ENCODE results near the gene TP53.

Gene TP53

DNA sequence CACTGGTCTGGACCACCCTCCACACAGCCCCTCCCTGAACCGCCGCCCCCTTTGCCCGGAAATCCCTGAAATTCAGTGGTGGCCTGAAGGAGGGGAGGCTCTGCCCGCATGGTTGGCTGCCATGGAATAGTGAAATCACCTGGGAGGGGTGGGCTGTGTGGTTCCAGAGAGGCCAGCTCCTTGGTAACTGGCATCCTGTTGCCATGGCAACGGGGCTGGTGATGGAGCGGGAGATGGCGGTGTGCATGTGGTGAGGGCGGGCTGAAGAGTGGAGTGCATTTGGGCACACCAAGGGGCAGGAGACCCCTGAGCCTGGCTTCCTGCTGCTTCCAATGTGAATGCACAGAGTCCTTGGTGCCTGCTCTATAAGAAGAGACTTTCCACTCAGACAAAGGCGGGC is 20.2 kb upstream of the TP53 start:
- DNase-seq (ENCODE audit: low spot score) (no peak), FAIRE-seq (no peak)

DNA sequence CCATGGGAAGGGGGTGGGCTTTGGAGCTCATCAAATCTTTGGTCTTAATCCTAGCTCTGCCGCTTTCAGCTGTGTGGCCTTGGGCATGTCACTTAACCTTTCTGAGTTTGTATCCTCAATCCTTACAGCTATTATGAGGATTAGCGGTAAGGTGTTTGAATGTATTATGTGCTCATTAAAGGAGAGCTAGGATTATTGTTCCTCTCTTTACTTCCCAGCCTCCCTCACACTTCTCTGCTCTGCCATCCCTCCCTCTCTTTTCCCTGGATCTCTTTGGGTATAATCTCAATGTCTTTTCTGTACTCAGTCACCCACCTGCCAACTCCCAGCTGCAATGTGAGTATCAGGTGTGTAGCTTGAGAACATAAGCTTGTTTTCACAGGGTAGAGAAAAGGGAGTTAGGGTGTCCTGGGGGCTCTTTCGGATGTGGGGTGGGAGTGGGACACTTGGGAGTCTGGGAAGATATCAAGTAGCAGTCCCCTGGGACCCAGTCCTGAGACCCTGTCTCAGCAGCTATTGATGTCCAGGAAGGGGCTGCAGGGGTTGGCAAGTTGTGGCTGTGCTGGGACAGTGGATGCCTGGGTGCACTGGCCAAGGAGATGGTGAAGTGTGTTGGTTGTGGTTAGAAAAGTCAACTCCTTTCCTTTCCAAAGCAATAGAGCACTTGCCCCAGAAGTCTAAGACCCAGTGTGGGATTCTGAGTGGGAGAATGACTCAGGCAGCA is 19.5 kb upstream of the TP53 start:
- DNase-seq (ENCODE audit: low spot score) = no peak
- no peak for FAIRE-seq

DNA sequence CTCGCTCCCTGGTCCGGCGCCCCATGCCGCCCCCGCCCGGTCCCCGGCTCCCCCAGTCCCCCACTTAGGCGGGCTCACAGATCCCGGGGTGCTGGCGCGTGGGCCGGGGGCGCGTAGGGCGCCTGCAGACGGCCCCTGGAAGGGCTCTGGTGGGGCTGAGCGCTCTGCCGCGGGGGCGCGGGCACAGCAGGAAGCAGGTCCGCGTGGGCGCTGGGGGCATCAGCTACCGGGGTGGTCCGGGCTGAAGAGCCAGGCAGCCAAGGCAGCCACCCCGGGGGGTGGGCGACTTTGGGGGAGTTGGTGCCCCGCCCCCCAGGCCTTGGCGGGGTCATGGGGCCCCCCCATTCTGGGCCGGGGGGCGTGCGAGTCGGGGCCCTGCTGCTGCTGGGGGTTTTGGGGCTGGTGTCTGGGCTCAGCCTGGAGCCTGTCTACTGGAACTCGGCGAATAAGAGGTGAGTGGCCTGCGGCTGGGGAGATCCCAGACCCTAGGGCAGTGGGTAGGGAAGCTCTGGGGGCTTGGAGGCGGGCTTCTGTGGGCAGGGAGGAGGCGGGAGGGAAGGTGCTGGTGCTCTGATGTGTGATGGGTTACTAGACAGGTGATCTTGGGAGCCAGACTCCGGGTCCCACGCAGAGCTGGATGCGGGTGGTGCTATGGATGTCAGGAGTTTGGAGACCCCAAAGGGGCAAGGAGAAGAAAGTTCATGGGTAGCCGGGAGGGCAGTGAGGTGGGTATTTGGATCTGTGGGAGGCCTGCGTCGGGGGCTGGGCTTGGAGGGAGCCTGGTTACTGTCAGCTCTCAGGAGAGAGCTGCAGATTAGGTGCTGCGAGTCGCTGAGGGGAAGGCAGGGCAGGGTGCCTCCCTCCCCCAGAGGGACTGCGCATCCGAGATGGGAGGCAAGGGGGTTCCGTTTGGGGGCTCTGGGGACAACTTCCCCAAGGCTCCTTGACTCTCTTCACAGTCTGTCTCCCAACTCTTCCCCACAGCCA is 18.3 kb upstream of the TP53 start:
- no peak for FAIRE-seq
- DNase-seq (ENCODE audit: low spot score) = no peak

DNA sequence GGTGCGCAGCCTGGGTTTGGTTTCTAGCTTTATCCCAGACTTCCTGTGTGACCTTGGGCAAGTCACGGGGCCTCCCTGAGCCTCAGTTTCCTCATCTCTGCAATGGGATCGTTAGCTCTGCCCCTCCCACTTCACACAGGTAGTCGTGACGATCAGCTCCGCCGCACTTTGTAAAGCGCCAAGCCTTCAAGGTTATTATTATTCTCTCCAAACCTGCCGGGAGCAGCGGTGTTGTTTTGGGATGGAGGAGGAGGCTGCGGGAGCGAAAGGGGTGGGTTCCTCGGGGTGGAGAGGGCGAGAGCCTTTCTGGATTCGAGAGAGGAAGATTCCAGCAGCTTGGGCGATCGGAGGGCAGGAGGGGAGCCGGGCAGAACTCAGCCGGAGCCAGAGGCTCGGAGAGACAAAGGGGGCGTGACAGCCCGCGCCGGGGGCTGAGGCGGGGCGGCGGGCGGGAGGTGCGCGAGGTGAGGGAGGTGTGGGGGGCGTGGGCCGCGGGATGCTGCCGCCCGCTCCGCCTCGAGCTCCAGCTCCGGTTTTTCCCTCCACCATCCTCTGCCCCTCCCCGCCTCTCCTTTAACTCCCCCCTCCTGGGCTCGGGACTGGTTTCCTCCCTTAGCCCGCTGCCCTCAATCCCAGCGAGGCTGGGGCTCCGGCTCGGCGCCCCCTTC is 17.4 kb upstream of the TP53 start, which contains the start of gene EFNB3:
Gene EFNB3 (plus strand): TSS at position 602 of the 668 bp plus-strand sequence. CDS start 397 bp downstream, outside the sequence.
- no peak for FAIRE-seq
- DNase-seq (ENCODE audit: low spot score) = no peak

DNA sequence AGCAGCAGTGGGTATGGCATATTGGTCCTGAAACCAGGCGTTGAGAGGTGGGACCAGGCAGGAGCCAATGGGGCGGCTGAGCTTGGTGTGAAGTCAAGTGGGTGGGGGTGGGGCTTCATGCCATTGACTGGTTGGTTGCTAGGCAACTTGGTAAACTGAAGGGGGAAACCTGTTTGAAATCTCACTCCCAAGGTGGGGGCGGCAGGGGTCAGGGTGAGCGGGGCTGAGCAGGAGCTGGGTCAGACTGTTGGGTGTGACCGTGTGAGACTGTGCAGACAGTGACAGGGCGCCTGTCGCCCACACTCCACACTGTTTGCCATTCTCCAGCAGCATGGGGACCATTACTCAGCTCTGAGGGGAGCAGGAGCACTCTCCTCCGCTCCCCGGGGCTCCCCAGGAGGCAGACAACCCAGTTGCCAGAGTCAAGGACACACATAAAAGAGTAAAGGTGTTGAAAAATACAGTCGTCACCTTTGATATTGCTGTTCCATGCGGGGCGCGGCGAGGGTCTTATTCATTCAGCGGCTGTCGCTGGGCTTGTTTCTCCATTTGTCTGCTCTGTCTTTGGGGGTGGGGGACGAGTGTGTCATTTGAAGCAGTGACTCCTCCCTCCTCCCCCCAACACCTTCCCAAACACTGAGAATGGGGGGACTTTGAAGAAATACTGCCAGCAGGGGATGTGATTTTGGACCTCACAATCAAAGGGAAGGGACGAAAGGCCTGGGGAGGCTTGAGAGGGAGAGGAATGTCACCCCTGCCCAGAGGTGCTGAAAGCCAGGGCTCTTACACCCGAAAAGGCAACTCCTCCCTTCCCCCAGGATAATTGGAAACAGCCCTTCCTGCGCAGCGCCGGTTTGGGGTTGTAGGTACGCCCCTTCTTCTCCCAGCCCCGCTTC is 16.5 kb upstream of the TP53 start:
- DNase-seq (ENCODE audit: low spot score) (no peak), FAIRE-seq (no peak)

DNA sequence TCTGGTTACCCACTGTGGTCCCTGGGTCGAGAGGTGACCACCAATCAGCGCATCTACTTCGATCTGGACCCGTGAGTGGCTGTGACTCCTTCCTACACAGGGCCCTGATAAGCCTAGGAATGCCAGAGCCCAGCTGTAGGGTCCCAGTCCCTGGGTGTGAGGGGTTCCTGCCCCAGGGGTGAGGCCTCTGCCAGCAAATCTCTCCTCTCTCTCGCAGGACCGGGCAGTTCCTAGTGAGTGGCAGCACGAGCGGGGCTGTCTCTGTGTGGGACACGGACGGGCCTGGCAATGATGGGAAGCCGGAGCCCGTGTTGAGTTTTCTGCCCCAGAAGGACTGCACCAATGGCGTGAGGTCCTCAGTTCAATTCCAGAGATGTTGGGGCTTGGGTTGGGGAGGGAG is 15.5 kb upstream of the TP53 start:
- no peak for DNase-seq (ENCODE audit: low spot score)
- FAIRE-seq = no peak

DNA sequence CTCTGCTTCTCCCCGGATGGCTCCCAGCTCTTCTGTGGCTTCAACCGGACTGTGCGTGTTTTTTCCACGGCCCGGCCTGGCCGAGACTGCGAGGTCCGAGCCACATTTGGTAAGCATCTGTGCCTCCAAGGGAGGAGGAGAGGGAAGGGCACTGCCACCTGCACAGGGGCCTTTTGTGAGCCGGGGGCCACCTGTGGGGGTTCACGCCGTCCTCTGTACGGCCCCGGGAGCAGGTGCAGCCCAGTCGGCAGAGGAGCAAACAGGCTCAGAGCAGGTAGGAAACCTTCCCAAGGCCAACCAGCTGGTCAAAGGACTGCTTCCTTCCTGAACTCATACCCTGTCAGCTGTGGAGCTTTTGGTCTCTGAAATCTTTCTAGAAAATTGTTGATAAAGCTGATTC is 14.4 kb upstream of the TP53 start:
- DNase-seq (ENCODE audit: low spot score) = no peak
- FAIRE-seq = no peak

DNA sequence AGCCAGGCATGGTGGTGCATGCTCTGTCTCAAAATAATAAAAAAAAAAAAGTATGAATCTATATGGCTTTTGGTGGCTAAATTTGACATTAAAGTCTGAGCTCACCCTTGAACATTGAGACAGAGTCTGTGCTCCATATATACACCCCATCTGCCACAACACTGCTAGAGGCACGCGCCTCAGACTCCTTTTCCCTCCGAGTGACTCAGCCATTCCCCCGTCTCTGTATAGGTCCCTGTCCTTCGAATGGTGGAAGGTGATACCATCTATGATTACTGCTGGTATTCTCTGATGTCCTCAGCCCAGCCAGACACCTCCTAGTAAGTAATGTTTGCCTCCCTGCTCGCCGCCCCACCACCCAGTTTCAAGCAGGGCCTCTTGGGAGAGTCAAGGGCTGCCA is 13.2 kb upstream of the TP53 start:
- FAIRE-seq (no peak), DNase-seq (ENCODE audit: low spot score) (no peak)

DNA sequence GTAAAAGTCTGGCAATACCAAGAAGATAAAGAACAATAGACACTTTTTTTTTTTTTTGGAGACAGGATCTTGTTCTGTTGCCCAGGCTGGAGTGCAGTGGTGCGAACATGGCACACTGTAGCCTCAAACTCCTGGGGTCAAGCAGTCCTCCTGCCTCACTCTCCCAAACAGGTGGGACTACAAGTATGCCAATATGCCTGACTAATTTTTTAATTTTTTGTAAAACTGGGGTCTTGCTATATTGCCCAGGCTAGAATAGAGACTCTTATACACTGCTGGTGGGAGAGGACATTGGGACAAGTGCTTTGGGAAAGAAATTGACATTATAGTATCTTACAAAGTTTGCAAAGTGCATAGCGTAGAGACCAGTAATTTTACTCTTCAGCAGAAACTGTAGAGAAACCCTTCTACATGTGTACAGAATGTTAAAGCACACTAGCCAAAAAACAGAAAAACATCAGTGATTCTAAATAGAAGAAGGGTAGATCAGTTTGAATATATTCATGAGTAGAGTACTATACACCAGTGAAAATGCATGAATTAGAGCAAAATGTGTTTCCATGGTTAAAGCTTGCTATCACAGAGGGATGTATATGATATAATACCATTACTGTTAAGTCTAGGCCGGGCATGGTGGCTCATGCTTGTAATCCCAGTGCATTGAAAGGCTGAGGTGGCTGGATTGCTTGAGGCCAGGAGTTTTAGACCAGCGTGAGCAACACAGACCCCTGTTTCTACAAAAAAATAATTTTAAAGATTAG is 10.7 kb upstream of the TP53 start:
- FAIRE-seq (no peak), DNase-seq (ENCODE audit: low spot score) (no peak)

DNA sequence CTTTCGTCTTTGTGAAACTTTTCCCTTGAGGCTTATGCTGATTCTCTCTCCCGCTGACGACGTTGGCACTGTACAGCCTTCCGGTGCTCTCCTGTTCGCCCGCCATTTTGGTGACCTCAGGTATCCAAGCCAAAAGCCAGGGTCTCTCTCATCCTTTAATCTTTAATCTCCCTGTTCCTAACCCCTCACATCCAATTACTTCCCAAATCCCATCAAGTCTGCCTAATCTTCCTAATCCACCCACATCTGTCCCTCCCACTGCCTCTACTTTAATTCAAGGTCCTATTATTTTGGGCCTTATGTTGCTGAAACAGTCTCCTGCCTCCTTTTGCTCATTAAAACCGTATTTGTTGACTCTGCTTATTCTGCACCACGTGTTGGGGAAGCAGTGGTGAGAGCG is 8.3 kb upstream of the TP53 start:
- no peak for FAIRE-seq
- no peak for DNase-seq (ENCODE audit: low spot score)

DNA sequence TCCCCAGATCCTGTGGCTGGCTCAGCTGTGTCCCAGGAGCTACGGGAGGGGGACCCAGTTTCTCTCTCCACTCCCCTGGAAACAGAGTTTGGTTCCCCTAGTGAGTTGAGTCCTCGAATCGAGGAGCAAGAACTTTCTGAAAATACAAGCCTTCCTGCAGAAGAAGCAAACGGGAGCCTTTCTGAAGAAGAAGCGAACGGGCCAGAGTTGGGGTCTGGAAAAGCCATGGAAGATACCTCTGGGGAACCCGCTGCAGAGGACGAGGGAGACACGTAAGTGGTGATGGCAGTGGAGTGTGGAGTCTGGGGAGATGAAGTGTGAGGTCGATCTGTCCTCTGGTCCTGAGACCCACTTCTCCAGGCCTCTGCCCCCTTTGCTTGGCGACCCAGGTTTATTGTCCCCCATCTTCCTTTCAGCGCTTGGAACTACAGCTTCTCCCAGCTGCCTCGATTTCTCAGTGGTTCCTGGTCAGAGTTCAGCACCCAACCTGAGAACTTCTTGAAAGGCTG is 1.6 kb upstream of the TP53 start:
- FAIRE-seq = no peak

DNA sequence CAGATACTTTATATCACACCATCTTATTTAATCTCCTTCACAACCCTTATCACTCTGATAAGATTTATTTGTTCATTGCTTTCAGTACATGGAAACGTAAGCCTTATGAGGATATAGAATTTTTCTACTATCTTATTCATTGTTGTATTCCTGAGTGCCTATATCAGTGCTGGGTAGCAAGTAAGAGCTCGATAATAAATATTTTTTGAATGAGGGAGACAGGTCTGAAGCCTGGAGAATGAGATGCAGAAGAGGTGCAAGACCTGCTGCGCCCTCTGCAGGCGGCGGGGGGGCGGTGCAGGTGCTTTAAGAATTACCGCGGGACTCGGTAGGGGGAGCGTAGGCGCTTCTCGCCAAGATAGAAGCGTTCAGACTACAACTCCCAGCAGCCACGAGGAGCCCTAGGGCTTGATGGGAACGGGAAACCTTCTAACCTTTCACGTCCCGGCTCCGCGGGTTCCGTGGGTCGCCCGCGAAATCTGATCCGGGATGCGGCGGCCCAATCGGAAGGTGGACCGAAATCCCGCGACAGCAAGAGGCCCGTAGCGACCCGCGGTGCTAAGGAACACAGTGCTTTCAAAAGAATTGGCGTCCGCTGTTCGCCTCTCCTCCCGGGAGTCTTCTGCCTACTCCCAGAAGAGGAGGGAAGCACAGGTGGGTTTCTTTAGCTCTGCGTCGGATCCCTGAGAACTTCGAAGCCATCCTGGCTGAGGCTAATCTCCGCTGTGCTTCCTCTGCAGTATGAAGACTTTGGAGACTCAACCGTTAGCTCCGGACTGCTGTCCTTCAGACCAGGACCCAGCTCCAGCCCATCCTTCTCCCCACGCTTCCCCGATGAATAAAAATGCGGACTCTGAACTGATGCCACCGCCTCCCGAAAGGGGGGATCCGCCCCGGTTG is 868 bp upstream of the TP53 start, which contains the start of gene WRAP53:
Gene WRAP53 (plus strand): TSS at position 570 of the 900 bp plus-strand sequence. CDS start 172 bp downstream, at position 742.
- DNase-seq (ENCODE audit: low spot score) = peak; percentile 96
- FAIRE-seq = peak; percentile 85

More for the DNA sequence above, 1.6 kb upstream of the TP53 start:
- no peak for DNase-seq (ENCODE audit: low spot score)

DNA sequence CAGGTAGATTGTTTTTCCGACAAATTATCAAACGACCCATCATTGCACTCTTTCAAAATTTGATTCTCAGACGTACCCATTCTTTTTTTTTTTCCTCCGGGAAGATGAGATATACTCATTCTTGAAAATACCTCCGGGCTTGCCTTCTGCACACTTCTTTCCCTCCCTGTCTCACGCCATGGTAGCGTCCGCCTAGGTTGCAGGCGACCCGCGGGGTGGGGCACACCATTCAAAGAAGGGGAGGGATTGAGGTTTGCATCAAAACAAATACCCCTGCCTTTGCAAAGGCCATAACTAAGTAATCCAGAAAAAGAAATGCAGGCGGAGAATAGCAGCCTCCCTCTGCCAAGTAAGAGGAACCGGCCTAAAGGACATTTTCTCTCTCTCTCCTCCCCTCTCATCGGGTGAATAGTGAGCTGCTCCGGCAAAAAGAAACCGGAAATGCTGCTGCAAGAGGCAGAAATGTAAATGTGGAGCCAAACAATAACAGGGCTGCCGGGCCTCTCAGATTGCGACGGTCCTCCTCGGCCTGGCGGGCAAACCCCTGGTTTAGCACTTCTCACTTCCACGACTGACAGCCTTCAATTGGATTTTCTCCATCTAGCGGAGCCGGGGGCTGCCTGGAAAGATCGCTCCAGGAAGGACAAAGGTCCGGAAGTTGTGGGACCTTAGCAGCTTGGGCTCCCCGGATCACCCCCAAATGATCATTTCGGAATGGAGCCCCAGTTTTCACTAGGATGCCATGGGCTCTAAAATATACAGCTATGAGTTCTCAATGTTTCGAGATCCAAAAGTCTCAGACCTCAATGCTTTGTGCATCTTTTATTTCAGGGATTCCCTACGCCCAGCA is 843 bp downstream of the TP53 start:
- FAIRE-seq = no peak
- DNase-seq (ENCODE audit: low spot score) = peak; percentile 63

DNA sequence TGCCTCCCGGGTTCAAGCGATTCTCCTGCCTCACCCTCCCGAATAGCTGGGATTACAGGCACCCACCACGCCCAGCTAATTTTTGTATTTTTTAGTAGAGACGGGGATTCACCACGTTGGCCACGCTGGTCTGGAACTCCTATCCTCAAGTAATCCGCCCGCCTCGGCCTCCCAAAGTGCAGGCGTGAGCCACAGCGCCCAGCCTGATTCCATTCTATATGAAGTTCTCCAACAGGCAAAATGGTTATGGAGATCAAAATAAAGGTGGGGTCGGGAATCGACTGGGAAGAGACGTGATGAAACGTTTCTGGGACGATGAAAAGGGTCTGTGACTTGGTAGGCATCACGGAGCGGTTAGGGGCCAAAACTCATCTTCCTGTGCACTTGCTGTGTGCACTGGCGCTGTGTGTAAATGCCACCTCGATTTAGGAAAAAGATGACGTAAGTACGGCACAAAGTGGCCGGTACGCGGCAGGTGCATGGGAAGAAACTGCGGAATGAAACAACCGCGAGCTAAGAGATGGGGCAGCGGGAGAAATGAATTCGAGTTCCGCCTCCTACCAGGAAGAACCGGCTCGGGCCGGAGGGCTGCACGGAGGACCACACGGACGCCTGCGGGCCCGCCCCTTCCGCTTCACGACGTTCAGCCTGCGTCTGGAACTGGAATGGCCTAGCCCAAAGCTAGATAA is 1.6 kb downstream of the TP53 start:
- peak; percentile 82 for DNase-seq (ENCODE audit: low spot score)
- FAIRE-seq = peak; percentile 41

DNA sequence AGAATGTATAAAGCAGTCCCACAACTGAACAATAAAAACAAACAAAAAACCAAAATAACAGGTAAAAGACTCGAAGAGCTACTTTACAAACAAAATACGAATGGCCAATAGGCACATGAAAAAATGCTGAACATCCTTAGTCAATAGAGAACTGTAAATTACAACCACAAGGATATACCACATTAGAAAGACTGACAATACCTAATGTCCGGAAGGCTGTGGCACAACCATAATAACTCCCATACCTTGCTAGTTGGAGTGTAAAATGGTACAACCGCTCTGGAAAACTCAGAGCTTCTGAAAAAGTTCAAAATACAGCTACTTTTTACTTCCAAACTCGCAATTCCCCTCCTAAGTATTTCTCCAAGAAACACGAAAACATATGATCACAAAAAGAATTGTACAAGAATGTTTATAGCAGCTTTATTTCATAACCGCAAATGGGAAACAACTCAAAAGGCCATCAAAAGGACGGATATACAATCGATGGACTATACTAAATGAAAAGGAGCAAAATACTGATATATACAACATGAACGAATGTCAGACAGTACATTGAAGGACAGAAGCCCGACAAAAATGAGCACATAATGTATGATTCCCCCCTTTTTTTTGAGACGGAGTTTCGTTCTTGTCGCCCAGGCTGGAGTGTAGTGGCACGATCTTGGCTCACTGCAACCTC is 2.3 kb downstream of the TP53 start:
- DNase-seq (ENCODE audit: low spot score) = no peak
- FAIRE-seq = no peak

DNA sequence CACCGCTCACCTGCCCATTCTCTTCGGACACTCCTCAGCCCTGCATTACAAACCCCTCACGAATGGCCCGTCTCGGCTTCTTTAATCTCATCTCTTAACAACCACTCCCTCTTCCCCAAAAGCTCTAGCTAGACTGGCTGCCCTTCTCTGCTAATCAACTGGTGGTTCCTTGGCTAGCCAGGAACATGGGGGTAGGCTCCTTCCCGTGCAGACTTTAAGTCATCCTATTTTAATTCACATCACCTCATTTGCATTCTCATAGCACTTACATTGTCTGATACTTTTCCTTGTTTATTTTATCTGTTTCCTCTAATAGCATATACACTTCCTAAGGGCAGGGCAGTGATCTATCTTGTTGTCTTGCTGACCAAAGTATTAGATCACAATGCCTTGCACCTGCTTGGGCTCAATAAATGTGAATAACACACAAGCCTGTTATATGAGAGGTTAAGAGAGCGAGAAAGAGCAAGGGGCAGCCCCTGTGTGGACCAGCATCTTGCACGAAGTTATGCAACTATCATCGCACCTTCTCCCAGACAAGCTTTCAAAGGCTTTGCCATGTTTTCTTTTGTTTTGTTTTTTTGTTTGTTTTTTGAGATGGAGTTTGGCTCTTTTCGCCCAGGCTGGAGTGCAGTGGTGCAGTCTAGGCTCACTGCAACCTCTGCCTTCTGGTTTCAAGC is 9.8 kb downstream of the TP53 start:
- DNase-seq (ENCODE audit: low spot score) (no peak), FAIRE-seq (no peak)
